K562 (cell line): ENCODE measurements around the gene FANCG. TPM values are rescaled to one million over a fixed set of nuclear protein-coding genes. Genes with fewer than 3 reads are reported as not detected.
A peak's percentile ranks its signal among the peaks of the same experiment; 100 is the strongest.

Source experiments
- ARID2 ChIP-seq: fragments of 450-650 bp; IDR thresholded peaks from 2 replicates; pipeline ENCODE4 v1.6.1; 2017; ENCODE audit warnings: antibody characterized with exemption, mild to moderate bottlenecking
- ATF1 ChIP-seq, 2 experiments: fragments of 450-650 bp in 1 of 2; IDR thresholded peaks; 2 replicates each; pipeline ENCODE4 v1.6.1; 2016; ENCODE audit warnings: missing compliant biosample characterization in 1 of 2, missing genetic modification characterization in 1 of 2
- CBFA2T3 ChIP-seq: fragments of 450-650 bp; IDR thresholded peaks from 2 replicates; pipeline ENCODE4 v1.6.1; 2017
- CHD2 ChIP-seq: IDR thresholded peaks from 2 replicates; pipeline ENCODE4 v1.6.1; 2011; ENCODE audit warnings: low read depth, low read length
- CREM ChIP-seq: IDR thresholded peaks from 2 replicates; pipeline ENCODE4 v1.6.1; 2014; ENCODE audit warnings: antibody characterized with exemption, low read depth
- EGR1 ChIP-seq: fragments of 450-650 bp; conservative IDR thresholded peaks from 2 replicates; pipeline ENCODE4 v1.6.1; 2017; ENCODE audit warnings: mild to moderate bottlenecking
- IFI16 ChIP-seq: fragments of 250-450 bp; sonication (Bioruptor Pico); IDR thresholded peaks from 2 replicates; pipeline ENCODE4 v2.1.2; 2022; ENCODE audit warnings: mild to moderate bottlenecking, inconsistent platforms
- KDM4B ChIP-seq, 2 experiments: fragments of 450-650 bp in 1 of 2; sonication (generic) in 1 of 2; IDR thresholded peaks; 2 replicates each; pipeline ENCODE4 v1.6.1; 2016 to 2017; ENCODE audit warnings: borderline replicate concordance in 2 of 2, antibody characterized with exemption in 1 of 2, low read depth in 1 of 2, mild to moderate bottlenecking in 1 of 2
- MTA2 ChIP-seq: fragments of 450-650 bp; IDR thresholded peaks from 2 replicates; pipeline ENCODE4 v1.6.1; 2016; ENCODE audit warnings: low read depth
- PHF21A ChIP-seq: fragments of 450-650 bp; IDR thresholded peaks from 2 replicates; pipeline ENCODE4 v1.6.1; 2017; ENCODE audit warnings: low read depth, borderline replicate concordance
- RB1 ChIP-seq: fragments of 450-650 bp; IDR thresholded peaks from 2 replicates; pipeline ENCODE4 v1.6.1; 2017; ENCODE audit warnings: low read depth, mild to moderate bottlenecking
- RCOR1 ChIP-seq, 2 experiments: IDR thresholded peaks; 2 replicates each; pipeline ENCODE4 v1.6.1; 2012; ENCODE audit warnings: low read depth in 2 of 2, low read length in 2 of 2, borderline replicate concordance in 1 of 2, improper control_type of control experiment in 1 of 2
- SIN3B ChIP-seq: fragments of 450-650 bp; IDR thresholded peaks from 2 replicates; pipeline ENCODE4 v1.6.1; 2017; ENCODE audit warnings: low read depth, mild to moderate bottlenecking, moderate library complexity
- SREBF2 ChIP-seq: sonication (generic); formaldehyde crosslinking; IDR thresholded peaks from 2 replicates; pipeline ENCODE4 v1.4.0; 2020; ENCODE audit warnings: mild to moderate bottlenecking, missing genetic modification reagents
- SRF ChIP-seq, 2 experiments: fragments of 250-450, 450-650 bp in 1 of 2; sonication (Bioruptor Pico) in 1 of 2; sonication (generic) in 1 of 2; formaldehyde crosslinking; IDR thresholded peaks; 2 replicates each; pipeline versions ENCODE4 v1.5.0 to v1.5.1; 2020 to 2022; ENCODE audit warnings: mild to moderate bottlenecking in 1 of 2, missing genetic modification reagents in 1 of 2
- TARDBP ChIP-seq: fragments of 450-650 bp; IDR thresholded peaks from 2 replicates; pipeline ENCODE4 v1.6.1; 2016
- TCF7 ChIP-seq: sonication (generic); IDR thresholded peaks from 2 replicates; pipeline ENCODE4 v1.6.1; 2016; ENCODE audit warnings: antibody characterized with exemption, borderline replicate concordance
- TCFL5 ChIP-seq: fragments of 250-450 bp; sonication (Bioruptor Pico); conservative IDR thresholded peaks from 2 replicates; pipeline ENCODE4 v1.6.1; 2021; ENCODE audit warnings: mild to moderate bottlenecking, moderate library complexity, matching md5 sums
- XRCC4 ChIP-seq: IDR thresholded peaks from one replicate; pipeline ENCODE4 v1.6.1; 2011; ENCODE audit not compliant: insufficient read depth, insufficient read length; ENCODE audit errors: extremely low read depth
- ZNF12 ChIP-seq: sonication (generic); formaldehyde crosslinking; IDR thresholded peaks from 2 replicates; pipeline ENCODE4 v1.4.0; 2020; ENCODE audit warnings: mild to moderate bottlenecking, missing genetic modification reagents
- ZNF212 ChIP-seq: fragments of 450-650 bp; formaldehyde crosslinking; IDR thresholded peaks from 2 replicates; pipeline ENCODE4 v1.4.0; 2020; ENCODE audit warnings: mild to moderate bottlenecking
- ZNF511 ChIP-seq: sonication (generic); formaldehyde crosslinking; IDR thresholded peaks from 2 replicates; pipeline ENCODE4 v1.8.0; 2022; ENCODE audit warnings: mild to moderate bottlenecking, missing genetic modification reagents
- ZNF589 ChIP-seq: fragments of 200-800 bp; sonication (Bioruptor generic); IDR thresholded peaks from 2 replicates; pipeline ENCODE4 v1.6.1; 2016; ENCODE audit warnings: low read depth, missing genetic modification characterization, missing compliant biosample characterization
- ZSCAN32 ChIP-seq: fragments of 450-650 bp; formaldehyde crosslinking; IDR thresholded peaks from 2 replicates; pipeline ENCODE4 v1.4.0; 2020; ENCODE audit warnings: mild to moderate bottlenecking, moderate library complexity
- polyA plus RNA-seq, 8 experiments: library from polyadenylated mRNA; depleted of rRNA in 4 of 8; stranded (reverse) in 5 of 8; unstranded in 3 of 8; fragments of >200 nt; fragmentation: Nextera tagmentation in 2 of 8; fragmentation: Illumina TruSeq in 1 of 8; extraction: Ambion mirVana in 2 of 8; extraction: Trizol in 1 of 8; gene quantifications; 2 replicates each; pipeline versions ENCODE4 v1.2.1 to v1.2.3, GENCODE V29; 2011 to 2014; ENCODE audit warnings: inconsistent platforms in 1 of 8, missing spikeins in 1 of 8
- total RNA-seq, 7 experiments: library from RNA; depleted of rRNA in 6 of 7; stranded (reverse); fragments of >200 nt in 6 of 7; fragmentation: Illumina TruSeq in 2 of 7; extraction: Trizol in 2 of 7; gene quantifications; 2 replicates each; pipeline versions ENCODE4 v1.2.1 to v1.2.3, GENCODE V29; 2011 to 2021; ENCODE audit warnings: low replicate concordance in 1 of 7
- TF ChIP-seq, protein P1 (sequence below): fragments of 450-650 bp; conservative IDR thresholded peaks from 2 replicates; pipeline ENCODE4 v1.6.1; 2016; ENCODE audit warnings: missing genetic modification characterization, low read depth, mild to moderate bottlenecking, missing compliant biosample characterization, moderate library complexity
- TF ChIP-seq, protein P2 (sequence below): fragments of 450-650 bp; IDR thresholded peaks from 2 replicates; pipeline ENCODE4 v1.6.1; 2016; ENCODE audit warnings: low read depth, mild to moderate bottlenecking, moderate library complexity
- TF ChIP-seq, protein P3 (sequence below), 3 experiments: fragments of 200-800 bp in 1 of 3; sonication (Bioruptor generic) in 1 of 3; sonication (generic) in 1 of 3; formaldehyde crosslinking in 1 of 3; IDR thresholded peaks; 2 replicates each; pipeline versions ENCODE4 v1.6.1 to v1.8.0; 2016 to 2022; ENCODE audit warnings: mild to moderate bottlenecking in 2 of 3, missing compliant biosample characterization in 2 of 3, missing genetic modification characterization in 2 of 3, missing genetic modification reagents in 1 of 3

FANCG gene
- total and polyA plus RNA-seq, 9 of the 15 experiments (the other 6 are each of a cell fraction or from before 2014, with no cell fraction given), result 7.5 to 43.9 (median 31.0) TPM

DNA sequence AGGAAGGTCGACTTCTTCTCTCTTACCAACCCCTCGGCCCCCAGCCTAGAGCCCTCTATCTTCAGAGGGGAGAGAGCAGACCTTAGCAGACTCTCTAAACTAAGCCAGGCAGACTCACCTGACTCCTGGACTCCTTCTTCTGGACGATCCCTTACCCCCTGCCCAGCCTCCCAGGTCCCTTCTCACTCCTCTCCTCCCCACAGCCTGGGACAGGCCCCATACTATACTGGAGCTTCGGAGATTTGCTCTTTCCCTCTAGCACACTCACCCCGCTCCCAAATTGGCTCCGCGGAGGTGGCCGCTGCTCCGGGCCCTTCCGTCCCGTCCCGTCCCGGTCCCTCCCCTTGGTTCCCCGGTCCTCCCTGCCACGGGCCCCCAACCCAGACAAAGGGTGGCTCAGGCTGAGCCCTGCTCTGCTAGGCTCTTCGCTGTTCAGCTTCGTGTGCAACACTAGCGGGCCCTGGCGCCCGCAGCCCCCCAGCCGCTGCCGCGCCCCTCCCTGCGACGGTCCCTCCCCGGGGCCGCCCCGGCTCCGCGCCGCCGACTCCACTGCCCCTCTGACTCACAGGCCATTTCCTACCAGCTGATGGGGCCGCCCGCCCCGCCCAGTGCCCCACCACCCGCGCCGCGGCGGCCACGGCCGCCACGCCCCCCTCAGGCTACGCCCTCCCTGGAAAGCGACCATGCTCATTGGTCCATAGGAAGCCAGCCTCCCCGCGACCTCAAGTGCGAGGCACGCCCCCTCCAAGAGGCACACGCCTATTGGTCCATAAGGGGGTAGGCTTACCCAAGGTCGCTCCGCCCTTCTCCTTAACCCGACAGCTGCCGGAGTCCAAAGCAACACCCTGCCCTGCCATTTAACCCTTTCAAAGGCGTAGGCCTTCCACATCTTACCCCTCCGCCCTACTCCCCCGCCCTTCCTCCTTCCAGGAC, 31.5 kb upstream of the FANCG start (continued):
- TF ChIP-seq CHD2 (no peak), ZNF212 (CRISPR knock-in tag) (no peak), ZNF589 (CRISPR knock-in tag) (no peak), PHF21A (no peak), IFI16 (CRISPR knock-in tag) (no peak), RB1 (0 out of 2 replicates have a peak, but pooled peaks have one; percentile 16), ZNF12 (CRISPR knock-in tag) (no peak), TCFL5 (CRISPR knock-in tag) (no peak), TCF7 (no peak), SREBF2 (no peak), SIN3B (no peak), KDM4B (IDR thresholded peaks at IDR 0.05; ENCODE audit: borderline replicate concordance in 2 of 2, low read depth in 1 of 2) (no peak), TARDBP (no peak), MTA2 (no peak), ATF1 (CRISPR knock-in tag; IDR thresholded peaks at IDR 0.05) (no peak), ATF1 (tag; IDR thresholded peaks at IDR 0.05) (0 out of 2 replicates have a peak, but pooled peaks have one; percentile 12), CREM (peak; percentile 12), CBFA2T3 (no peak), EGR1 (peak; percentile 59), ZNF511 (CRISPR knock-in tag) (no peak), SRF (CRISPR knock-in tag; IDR thresholded peaks at IDR 0.05) (0 out of 4 replicates have a peak, but pooled peaks of 1 of the 2 experiments have one; percentile 28), ZSCAN32 (no peak), ARID2 (no peak), RCOR1 (IDR thresholded peaks at IDR 0.05; ENCODE audit: borderline replicate concordance in 1 of 2, low read depth in 2 of 2, low read length in 2 of 2) (no peak), XRCC4 (no peak)
- TF ChIP-seq, protein P1, sequence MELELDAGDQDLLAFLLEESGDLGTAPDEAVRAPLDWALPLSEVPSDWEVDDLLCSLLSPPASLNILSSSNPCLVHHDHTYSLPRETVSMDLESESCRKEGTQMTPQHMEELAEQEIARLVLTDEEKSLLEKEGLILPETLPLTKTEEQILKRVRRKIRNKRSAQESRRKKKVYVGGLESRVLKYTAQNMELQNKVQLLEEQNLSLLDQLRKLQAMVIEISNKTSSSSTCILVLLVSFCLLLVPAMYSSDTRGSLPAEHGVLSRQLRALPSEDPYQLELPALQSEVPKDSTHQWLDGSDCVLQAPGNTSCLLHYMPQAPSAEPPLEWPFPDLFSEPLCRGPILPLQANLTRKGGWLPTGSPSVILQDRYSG, result no peak
- TF ChIP-seq, protein P2, sequence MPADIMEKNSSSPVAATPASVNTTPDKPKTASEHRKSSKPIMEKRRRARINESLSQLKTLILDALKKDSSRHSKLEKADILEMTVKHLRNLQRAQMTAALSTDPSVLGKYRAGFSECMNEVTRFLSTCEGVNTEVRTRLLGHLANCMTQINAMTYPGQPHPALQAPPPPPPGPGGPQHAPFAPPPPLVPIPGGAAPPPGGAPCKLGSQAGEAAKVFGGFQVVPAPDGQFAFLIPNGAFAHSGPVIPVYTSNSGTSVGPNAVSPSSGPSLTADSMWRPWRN, result no peak
- TF ChIP-seq, protein P3, sequence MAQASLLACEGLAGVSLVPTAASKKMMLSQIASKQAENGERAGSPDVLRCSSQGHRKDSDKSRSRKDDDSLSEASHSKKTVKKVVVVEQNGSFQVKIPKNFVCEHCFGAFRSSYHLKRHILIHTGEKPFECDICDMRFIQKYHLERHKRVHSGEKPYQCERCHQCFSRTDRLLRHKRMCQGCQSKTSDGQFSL (CRISPR knock-in tag; IDR thresholded peaks at IDR 0.05), result no peak
- TF ChIP-seq, protein P3 (tag; IDR thresholded peaks at IDR 0.05), result no peak
